Hepatocyte (in vitro differentiated cells): ENCODE data around the gene BCAS3. TPM values are rescaled to one million over a fixed set of nuclear protein-coding genes. Genes with fewer than 3 reads are reported as not detected.

Experiments used
- DNase-seq: peaks from one replicate; pipeline ENCODE4 v3.0.0-alpha.2; 2016; ENCODE audit warnings: low spot score
- H2AFZ ChIP-seq: fragments of 200-600 bp; sonication (generic); 2 replicates; pipeline ENCODE4 v1.6.0; 2016; ENCODE audit warnings: antibody characterized with exemption, mild to moderate bottlenecking
- H3K27ac ChIP-seq: fragments of 200-600 bp; sonication (generic); 2 replicates; pipeline ENCODE4 v1.5.1; 2016; ENCODE audit warnings: mild to moderate bottlenecking
- H3K27me3 ChIP-seq: fragments of 200-600 bp; sonication (generic); 2 replicates; pipeline ENCODE4 v1.6.1; 2016
- H3K36me3 ChIP-seq: fragments of 200-600 bp; sonication (generic); replicated peaks from 2 replicates; pipeline ENCODE4 v1.5.1; 2016; ENCODE audit warnings: low read depth; ENCODE audit not compliant: insufficient read depth
- H3K4me1 ChIP-seq: fragments of 200-600 bp; sonication (generic); 2 replicates; pipeline ENCODE4 v1.5.1; 2016; ENCODE audit warnings: mild to moderate bottlenecking, moderate library complexity; ENCODE audit not compliant: insufficient read depth
- H3K4me2 ChIP-seq: fragments of 200-600 bp; sonication (generic); 2 replicates; pipeline ENCODE4 v1.6.0; 2016
- H3K4me3 ChIP-seq: fragments of 200-600 bp; sonication (generic); 2 replicates; pipeline ENCODE4 v1.5.1; 2016; ENCODE audit warnings: mild to moderate bottlenecking
- H3K79me2 ChIP-seq: fragments of 200-600 bp; sonication (generic); 2 replicates; pipeline ENCODE4 v1.6.0; 2017; ENCODE audit warnings: mild to moderate bottlenecking
- H3K9me2 ChIP-seq: fragments of 200-600 bp; sonication (generic); replicated peaks from 2 replicates; pipeline ENCODE4 v1.6.0; 2017; ENCODE audit warnings: mild to moderate bottlenecking; ENCODE audit not compliant: insufficient read depth
- H3K9me3 ChIP-seq: fragments of 200-600 bp; sonication (generic); 2 replicates; pipeline ENCODE4 v1.5.1; 2016; ENCODE audit warnings: low read depth, mild to moderate bottlenecking
- H4K20me1 ChIP-seq: fragments of 200-600 bp; sonication (generic); 2 replicates; pipeline ENCODE4 v1.6.0; 2016; ENCODE audit warnings: mild to moderate bottlenecking; ENCODE audit not compliant: insufficient read depth, poor library complexity, severe bottlenecking
- CTCF ChIP-seq: fragments of 200-600 bp; sonication (generic); IDR thresholded peaks from 2 replicates; pipeline ENCODE4 v1.5.1; 2016; ENCODE audit warnings: antibody characterized with exemption, mild to moderate bottlenecking; ENCODE audit not compliant: poor library complexity
- EZH2 ChIP-seq: fragments of 200-600 bp; sonication (generic); IDR thresholded peaks from 2 replicates; pipeline ENCODE4 v1.6.1; 2016; ENCODE audit warnings: antibody characterized with exemption, mild to moderate bottlenecking, borderline replicate concordance
- EZH2phosphoT487 ChIP-seq: fragments of 200-600 bp; sonication (generic); IDR thresholded peaks from one replicate; pipeline ENCODE4 v1.6.1; 2018; ENCODE audit warnings: antibody characterized with exemption, mild to moderate bottlenecking, low read depth, moderate library complexity; ENCODE audit not compliant: unreplicated experiment, severe bottlenecking
- WGBS: methylation state at CpG from one replicate; pipeline ENCODE4 v1.1.6; 2016; ENCODE audit warnings: low lambda C conversion rate; ENCODE audit errors: missing lambda C conversion rate; 5-methylcytosine and 5-hydroxymethylcytosine counted together
- polyA plus RNA-seq: library from polyadenylated mRNA; unstranded; fragments of >200 nt; fragmentation: Nextera tagmentation; extraction: Ambion mirVana; gene quantifications from 2 replicates; pipeline ENCODE4 v1.2.1, GENCODE V29; 2016
- total RNA-seq: library from RNA; depleted of rRNA; stranded (reverse); fragments of >200 nt; gene quantifications from 2 replicates; pipeline ENCODE4 v1.2.3, GENCODE V29; 2014

Gene BCAS3
- total and polyA plus RNA-seq, 2 experiments from 2014 or later, result 16.5 to 58.8 TPM

GRCh38 chr17:61345825-61346666 is 668.4 kb downstream of the BCAS3 start:
- TF ChIP-seq CTCF (no peak), EZH2phosphoT487 (no peak), EZH2 (no peak)
- H3K9me2 ChIP-seq, result no peaks in the 10 kb centered on the region
- no peaks in the 10 kb centered on the region for H3K27me3 ChIP-seq
- no peak for DNase-seq
- H3K79me2 ChIP-seq, result no peaks in the 10 kb centered on the region
- H3K4me2 ChIP-seq, result no peak overlapping the region
- 88% methylated on average over 7 of the region's 7 CpGs for WGBS
- H2AFZ ChIP-seq, result no peak overlapping the region
- no peak overlapping the region for H3K4me3 ChIP-seq
- no peaks in the 10 kb centered on the region for H3K9me3 ChIP-seq
- no peak overlapping the region for H3K27ac ChIP-seq
- peaks cover 7% of the 10 kb centered on the region for H3K4me1 ChIP-seq
- H4K20me1 ChIP-seq, result no peaks in the 10 kb centered on the region
- H3K36me3 ChIP-seq, result no peaks in the 10 kb centered on the region

- Histone ChIP-seq H3K27ac (no peak overlapping the region), H3K4me1 (peaks cover 23% of the 10 kb centered on the region), H4K20me1 (no peaks in the 10 kb centered on the region), H3K4me3 (no peak overlapping the region), H2AFZ (no peak overlapping the region), H3K9me3 (no peaks in the 10 kb centered on the region), H3K9me2 (no peaks in the 10 kb centered on the region), H3K79me2 (no peaks in the 10 kb centered on the region), H3K36me3 (no peaks in the 10 kb centered on the region), H3K4me2 (no peak overlapping the region), H3K27me3 (no peaks in the 10 kb centered on the region)
- DNase-seq, result no peak
- TF ChIP-seq CTCF (no peak), EZH2 (no peak), EZH2phosphoT487 (no peak)
- WGBS, result 96% methylated on average over 3 of the region's 3 CpGs
These were observed 671.7 kb downstream of the BCAS3 start for GRCh38 chr17:61349350-61349749.

GRCh38 chr17:61351745-61352407 is 674.2 kb downstream of the BCAS3 start:
- WGBS, result 86% methylated on average over 5 of the region's 5 CpGs
- Histone ChIP-seq H3K79me2 (no peaks in the 10 kb centered on the region), H3K9me3 (no peaks in the 10 kb centered on the region), H3K9me2 (no peaks in the 10 kb centered on the region), H3K27ac (peak overlapping the region; percentile 5), H3K4me3 (no peak overlapping the region), H4K20me1 (no peaks in the 10 kb centered on the region), H3K4me2 (no peak overlapping the region), H3K4me1 (peaks cover 16% of the 10 kb centered on the region), H2AFZ (no peak overlapping the region), H3K36me3 (no peaks in the 10 kb centered on the region), H3K27me3 (no peaks in the 10 kb centered on the region)
- TF ChIP-seq EZH2, result no peak
- no peak for TF ChIP-seq CTCF
- no peak for TF ChIP-seq EZH2phosphoT487
- no peak for DNase-seq
